NCI-H1417 treated with DMSO at 0.1 percent for 48 hours (cell line): Measurements from ENCODE around the gene DMBX1.

Experiments used
- DNase-seq: peaks from one replicate; lab custom pipeline; 2025; lab: John Stamatoyannopoulos, UW

DMBX1 gene

DNA sequence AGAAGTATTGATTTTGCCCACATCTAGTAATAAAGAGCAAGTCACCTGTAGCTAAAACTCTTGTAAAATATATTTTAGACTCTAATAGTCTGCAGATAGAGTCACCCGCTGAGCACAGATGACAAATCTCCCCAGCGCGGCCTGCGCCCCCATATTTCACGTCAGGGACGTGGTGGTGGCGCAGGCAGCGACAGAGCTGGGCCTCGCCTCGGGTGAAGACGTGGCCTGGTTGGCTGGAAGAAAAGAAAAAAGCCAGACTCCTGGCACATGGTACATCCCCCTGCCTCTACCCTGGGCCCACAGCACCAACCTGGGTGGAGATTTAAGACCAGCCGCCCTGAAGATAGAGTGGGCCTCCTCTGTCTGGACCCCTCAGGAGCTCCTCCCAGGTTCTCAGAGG, 6.0 kb upstream of the DMBX1 start:
- no peak for DNase-seq

DNA sequence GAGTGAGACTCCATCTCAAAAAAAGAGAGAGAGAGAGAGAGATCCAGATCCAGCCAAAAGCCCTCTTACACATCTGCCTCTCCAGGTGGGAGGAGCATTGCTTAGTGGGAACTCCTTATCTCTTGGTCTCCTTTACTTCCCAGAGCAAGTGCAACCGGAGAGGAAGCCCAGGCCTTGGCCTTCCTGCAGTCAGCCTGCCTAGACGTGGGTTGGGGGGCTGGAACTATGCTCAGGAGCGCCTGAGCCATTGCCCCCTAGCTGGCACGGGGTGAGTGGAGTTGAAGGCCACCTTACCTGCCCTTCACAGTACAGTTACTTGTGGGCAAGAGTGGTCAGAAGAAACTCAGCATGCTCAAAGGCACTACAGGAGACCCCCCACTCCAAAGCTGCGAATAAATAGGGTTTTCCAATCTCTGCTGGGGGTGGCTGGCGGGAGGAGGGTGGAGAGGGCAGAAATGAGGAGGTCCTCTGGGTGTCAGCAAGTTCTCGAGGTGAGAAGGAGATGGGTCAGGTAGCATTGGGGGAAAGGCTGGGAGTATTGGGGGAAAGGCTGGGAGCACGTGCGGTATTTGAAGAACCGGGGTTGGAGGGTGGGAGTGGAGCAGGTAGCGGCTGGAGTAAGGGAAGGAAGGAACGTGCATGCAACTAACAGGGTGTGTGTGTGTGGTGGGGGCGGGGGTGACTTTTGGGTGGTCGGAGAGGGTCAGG, 4.7 kb upstream of the DMBX1 start:
- no peak for DNase-seq

DNA sequence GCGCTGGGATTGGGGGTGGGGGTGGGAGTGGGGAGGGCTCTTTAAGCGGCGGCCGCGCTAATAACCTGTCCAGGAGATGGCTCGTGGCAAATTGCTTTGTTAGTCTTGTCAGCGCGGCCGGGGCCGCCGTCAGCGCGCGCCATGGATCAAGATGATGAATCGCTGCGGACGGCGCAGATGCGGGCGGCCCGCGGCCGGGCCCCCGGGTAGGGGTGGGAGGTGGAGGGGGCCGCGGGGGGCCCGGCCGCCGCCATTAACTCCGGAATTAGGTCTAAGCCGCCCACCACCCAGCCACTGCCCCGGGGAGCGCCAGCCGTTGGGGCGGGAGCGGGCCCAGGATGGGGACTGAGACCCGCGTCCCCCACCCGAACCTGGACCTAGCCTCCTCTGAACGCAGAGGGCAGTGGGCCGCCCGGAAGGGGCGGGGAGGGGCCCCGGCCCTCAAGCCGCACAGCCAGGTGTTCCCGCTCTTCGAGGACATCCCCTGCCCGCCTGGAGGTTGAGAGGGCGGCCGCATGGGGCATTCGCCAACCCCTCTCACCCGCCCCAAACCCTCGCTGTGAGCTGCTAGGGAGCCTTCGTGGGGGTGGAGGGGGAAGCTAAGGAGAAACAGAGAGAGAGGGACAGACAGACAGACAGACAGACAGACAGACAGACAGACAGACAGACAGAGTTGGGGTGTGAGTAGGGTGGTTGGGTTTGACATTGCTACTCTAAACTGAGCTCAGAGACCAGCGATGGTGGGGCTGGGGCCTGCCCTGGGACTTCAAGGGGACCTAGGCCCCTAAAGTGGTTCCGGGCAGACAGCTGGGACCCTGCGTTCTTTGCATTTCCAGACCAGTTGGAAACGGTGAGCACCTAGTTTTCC, 3.8 kb upstream of the DMBX1 start:
- DNase-seq, result no peak

DNA sequence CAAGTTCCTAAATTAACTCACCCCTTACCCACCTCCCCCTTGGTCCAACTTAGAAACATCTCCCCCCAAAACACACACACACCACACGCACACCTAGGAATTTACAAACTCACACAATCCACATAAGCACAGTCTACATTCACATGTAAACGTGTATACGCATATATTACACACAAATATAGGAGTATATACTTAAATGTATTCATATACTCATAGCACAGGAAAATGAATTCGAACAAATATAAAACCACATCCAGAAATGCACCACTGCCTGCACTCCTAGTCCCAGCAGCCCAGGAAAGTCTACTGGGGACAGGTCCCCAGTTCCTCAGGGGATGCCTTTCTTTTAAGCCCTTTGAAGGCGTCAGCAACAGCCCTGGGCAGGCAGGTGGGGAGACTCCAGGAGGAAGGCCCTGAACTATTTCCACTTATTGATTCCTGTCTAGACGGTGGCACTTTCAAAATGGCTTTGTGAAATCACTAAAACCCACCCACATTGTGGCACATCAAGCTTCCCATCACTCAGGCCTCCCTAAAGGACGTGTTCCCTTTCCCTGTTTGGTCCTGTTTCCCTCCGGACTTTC, 3.1 kb upstream of the DMBX1 start:
- no peak for DNase-seq

- DNase-seq, result no peak
These were observed 1.8 kb upstream of the DMBX1 start for GRCh38 chr1:46487818-46488218.

DNA sequence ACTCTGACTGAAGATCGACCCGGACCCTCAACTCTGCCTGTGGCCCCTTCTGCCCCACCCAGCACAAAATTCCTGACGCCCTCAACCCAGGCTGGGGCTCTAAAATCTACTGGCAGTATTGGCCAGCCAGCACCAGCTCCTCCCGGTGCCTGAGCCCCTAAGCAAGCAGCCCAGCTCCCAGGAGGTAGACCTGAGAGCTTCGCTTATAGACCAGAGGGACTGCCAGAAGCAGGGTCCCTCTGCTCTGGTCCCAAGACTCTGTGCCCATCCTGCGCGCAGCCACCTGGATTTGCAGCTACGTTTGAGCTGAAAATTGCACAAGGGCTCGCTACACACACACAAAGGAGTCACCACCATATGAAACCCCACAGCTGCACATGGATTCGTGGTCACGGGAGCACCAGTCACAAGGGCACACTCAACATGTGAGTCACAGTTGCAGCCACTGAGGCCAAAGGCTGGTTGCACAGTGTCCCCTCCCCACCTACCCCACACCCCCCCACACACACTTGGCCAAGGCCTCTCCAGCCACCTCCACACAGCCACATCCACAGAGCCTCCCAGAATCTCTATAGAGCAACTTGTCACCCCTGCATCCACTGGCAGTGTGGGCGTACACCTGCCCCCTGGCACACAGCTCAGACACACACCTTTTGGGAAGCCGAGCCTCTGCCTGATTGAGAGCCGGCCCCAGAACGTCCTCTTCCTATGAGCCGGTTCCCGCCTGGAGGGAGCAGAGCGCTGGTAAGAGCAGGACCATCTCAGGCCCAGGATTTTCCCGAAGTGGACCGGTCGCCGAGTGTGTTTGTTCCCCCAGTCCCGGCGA, 1.1 kb upstream of the DMBX1 start:
- no peak for DNase-seq

DNA sequence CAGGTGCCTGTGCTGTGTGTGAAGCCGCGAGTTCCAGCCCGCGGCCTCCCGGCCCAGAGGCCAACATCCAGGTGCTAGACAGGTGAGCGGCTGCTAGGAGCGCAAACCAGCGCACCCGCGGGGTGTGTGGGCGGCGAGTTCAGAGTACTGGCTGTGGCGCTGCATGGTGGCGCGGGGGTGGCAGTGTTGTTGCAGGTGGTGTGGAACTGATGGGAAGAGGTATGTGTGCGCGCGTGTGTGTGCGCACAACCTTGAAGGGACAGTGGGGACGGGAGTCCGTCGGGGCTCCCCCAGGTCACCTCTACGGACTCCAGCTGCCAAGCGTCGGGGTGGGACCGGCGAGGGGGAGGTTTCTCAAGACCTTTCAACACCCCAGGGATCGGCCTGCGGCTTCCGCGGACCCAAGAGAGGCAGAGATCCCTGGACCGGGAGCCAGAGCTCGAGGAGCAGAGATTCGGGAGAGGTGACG, 433 bp upstream of the DMBX1 start:
- no peak for DNase-seq

DNA sequence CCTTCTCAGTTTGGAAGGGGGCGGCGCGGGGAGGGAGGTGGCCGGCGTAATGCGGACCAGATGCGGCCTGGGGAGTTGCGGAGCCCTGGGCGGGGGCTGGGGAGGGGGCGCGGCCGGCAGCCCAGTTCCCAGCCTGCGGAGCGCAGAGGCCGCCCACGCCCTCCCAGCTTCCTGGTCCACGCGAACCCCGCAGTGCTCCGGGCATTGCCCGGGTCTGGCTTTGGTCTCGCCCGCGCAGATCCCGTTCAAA, 695 bp downstream of the DMBX1 start:
- no peak for DNase-seq

- no peak for DNase-seq
These were observed 1.2 kb downstream of the DMBX1 start for GRCh38 chr1:46490656-46491442.

- no peak for DNase-seq
These were observed 2.0 kb downstream of the DMBX1 start for GRCh38 chr1:46491443-46492268.

GRCh38 chr1:46492269-46492853, 2.7 kb downstream of the DMBX1 start:
- DNase-seq, result no peak

DNA sequence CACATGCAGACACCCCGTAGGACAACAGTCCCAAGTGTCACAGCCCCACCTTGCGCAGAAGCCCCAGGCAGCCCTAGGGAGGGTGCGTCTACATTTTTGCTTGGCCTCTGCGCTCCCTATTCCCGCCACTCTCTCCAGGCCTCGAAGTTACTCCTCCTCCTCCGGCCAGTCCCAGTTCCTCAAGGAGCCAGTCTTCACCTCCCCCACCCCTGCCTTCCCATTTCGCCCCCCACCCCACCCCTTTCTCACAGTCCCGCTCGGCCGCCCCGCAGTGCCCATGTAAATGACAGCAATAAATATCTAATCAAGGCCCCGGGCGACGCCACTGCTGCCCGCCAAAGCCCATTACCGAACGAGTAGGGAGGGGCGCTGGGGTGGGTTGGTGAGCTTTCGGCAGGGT, 3.2 kb downstream of the DMBX1 start:
- no peak for DNase-seq

DNA sequence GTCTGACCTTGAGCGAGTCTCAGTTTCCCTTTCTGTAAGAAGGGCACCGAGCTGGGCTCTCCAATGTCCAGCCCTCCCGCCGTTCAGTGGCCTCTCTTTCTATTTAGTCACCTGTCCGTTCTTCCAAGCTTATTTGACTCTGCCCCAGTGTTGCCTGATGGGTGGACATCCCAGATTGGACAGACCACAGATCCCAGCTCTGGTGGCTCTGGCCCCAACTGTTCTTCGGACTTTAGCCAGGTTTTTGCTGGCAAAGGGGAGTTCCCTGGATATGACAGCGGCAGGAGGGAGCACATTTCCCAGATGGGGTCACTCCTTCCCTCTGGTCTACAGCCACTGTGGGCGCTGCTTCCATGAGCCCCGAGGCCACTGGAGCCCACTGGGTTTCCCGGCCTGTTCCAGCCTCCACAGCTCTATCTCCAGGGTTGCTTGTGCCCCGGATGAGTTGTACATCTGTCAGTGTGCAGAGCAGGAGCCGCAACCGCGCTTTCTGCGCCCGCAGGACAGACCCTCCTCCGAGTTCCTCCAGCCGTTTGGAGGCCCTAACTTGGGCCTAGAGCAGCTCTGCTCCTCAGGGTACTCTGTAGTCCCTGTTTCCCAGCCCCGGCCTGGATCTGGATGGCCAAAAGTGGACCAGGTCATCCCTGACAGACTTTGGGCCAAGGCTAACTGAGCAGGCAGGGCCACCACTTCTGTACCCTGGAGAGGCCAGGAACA, 3.8 kb downstream of the DMBX1 start:
- no peak for DNase-seq

GRCh38 chr1:46494910-46495309, 5.3 kb downstream of the DMBX1 start:
- no peak for DNase-seq

DNA sequence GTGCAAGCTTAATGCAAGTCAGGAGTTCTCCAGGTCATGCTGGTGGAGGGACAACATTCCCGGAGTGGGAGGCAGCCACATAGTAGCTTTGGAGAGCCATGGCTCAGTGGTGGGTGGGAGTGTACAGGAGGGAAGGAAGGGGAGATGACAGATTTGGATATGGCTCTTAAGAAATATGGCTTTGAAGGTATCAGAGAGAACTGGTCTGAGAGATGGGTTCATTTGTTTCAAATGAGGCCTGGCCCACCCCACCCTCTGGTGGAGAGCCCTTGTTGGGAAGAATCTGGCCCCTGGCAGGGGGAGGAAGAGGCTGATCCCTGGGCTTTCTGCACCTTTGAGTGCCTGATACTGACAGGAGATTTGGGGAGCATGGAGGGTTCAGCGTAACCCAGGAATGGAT, 6.1 kb downstream of the DMBX1 start:
- no peak for DNase-seq

GRCh38 chr1:46496505-46496904, 6.9 kb downstream of the DMBX1 start:
- no peak for DNase-seq

DNA sequence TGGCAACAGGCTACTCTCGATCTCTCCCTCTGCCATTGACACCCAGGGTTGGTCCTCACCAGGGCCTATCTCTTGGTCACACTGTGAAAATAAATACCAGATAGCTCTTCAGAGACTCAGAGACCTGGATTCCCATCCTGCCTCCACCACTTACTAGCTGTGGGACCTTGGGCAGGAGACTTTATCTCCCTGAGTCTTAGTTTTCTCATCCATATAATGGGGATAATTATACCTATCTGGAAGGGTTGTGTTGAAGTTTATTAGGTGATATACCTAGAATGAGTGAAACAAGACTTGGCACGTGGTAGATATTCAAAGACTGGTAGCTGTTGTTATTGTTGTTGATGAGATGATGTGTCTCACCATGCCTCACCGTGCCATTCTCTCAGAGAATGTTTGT, 7.4 kb downstream of the DMBX1 start:
- DNase-seq, result no peak

- DNase-seq, result no peak
These were observed 8.0 kb downstream of the DMBX1 start for GRCh38 chr1:46497665-46498064.

DNA sequence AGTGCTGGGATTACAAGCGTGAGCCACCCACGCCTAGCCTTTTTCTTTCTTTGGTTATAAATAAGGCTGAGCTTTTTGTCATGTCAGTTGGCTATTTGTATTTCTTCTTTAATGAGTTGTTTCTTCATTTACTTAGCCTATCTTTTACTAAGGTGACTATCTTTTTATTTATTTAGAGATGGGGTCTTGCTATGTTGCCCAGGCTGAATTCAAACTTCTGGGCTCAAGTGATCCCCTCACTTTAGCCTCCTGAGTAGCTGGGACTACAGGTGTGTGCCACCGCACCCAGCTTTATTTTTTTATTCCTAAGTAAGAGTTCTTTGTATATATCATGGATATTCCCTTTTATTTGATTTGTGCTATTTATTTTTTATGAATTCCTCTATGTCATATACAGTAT, 11.9 kb downstream of the DMBX1 start:
- no peak for DNase-seq

- DNase-seq, result no peak
These were observed 13.8 kb downstream of the DMBX1 start for GRCh38 chr1:46503421-46503820.
